Breast epithelium (tissue), 4 donors: ENCODE data around the gene LGI4. TPM values are rescaled to one million over a fixed set of nuclear protein-coding genes. Genes with fewer than 3 reads are reported as not detected.
A peak's percentile ranks its signal among the peaks of the same experiment; 100 is the strongest.

Source experiments
- DNase-seq, 2 donors: peaks; one replicate each; pipeline ENCODE4 v3.0.0-alpha.2; 2019; ENCODE audit warnings: low spot score in 2 of 2
- H3K27ac ChIP-seq, 2 donors: fragments of 200-600 bp; sonication (generic) in 1 of 2; one replicate each; pipeline ENCODE4 v1.5.1; 2016 to 2019; ENCODE audit warnings: mild to moderate bottlenecking in 1 of 2
- H3K27me3 ChIP-seq, 2 donors: fragments of 200-600 bp; sonication (generic) in 1 of 2; one replicate each; pipeline versions ENCODE4 v1.5.1 to v1.6.0; 2017 to 2019; ENCODE audit warnings: control low read depth in 1 of 2, mild to moderate bottlenecking in 1 of 2
- H3K36me3 ChIP-seq: fragments of 200-600 bp; one replicate; pipeline ENCODE4 v1.5.1; 2019
- H3K4me1 ChIP-seq, 2 donors: fragments of 200-600 bp; sonication (generic); one replicate each; pipeline ENCODE4 v1.5.1; 2016 to 2019; ENCODE audit warnings: control low read depth in 1 of 2
- H3K4me3 ChIP-seq, 3 donors: fragments of 200-600 bp; sonication (generic); 1 replicate in 2 of 3; 2 replicates in 1 of 3; pipeline ENCODE4 v1.5.1; 2016 to 2019; ENCODE audit warnings: mild to moderate bottlenecking in 3 of 3, moderate library complexity in 2 of 3
- H3K9me3 ChIP-seq, 2 donors: fragments of 200-600 bp; sonication (generic) in 1 of 2; one replicate each; pipeline ENCODE4 v1.5.1; 2016 to 2019; ENCODE audit warnings: control low read depth in 1 of 2
- POLR2A ChIP-seq: fragments of 450-650 bp; IDR thresholded peaks from one replicate; pipeline ENCODE4 v1.6.1; 2016; ENCODE audit warnings: antibody characterized with exemption, mild to moderate bottlenecking, moderate library complexity
- POLR2AphosphoS5 ChIP-seq, 3 donors: sonication (generic); formaldehyde crosslinking; IDR thresholded peaks; one replicate each; pipeline ENCODE4 v1.6.1; 2017; ENCODE audit warnings: antibody characterized with exemption in 3 of 3
- intact Hi-C: fragments of 100-400 bp; cut with DNase I; formaldehyde crosslinking; loops from one replicate; pipeline ENCODE4 v1.15.1; 2023; ENCODE audit warnings: low total_unique reads
- total RNA-seq, 3 donors: library from RNA; depleted of rRNA; stranded (reverse); fragments of >200 nt; gene quantifications; one replicate each; pipeline ENCODE4 v1.1.0, GENCODE V29; 2016
- TF ChIP-seq, protein P1 (sequence below), 3 donors: fragments of 450-650 bp; IDR thresholded peaks; one replicate each; pipeline ENCODE4 v1.5.1; 2016 to 2017; ENCODE audit warnings: antibody characterized with exemption in 3 of 3, mild to moderate bottlenecking in 3 of 3, moderate library complexity in 3 of 3

The LGI4 gene
- total RNA-seq, 3 donors from 2014 or later: 4.3 to 37.8 (median 5.3) TPM

DNA sequence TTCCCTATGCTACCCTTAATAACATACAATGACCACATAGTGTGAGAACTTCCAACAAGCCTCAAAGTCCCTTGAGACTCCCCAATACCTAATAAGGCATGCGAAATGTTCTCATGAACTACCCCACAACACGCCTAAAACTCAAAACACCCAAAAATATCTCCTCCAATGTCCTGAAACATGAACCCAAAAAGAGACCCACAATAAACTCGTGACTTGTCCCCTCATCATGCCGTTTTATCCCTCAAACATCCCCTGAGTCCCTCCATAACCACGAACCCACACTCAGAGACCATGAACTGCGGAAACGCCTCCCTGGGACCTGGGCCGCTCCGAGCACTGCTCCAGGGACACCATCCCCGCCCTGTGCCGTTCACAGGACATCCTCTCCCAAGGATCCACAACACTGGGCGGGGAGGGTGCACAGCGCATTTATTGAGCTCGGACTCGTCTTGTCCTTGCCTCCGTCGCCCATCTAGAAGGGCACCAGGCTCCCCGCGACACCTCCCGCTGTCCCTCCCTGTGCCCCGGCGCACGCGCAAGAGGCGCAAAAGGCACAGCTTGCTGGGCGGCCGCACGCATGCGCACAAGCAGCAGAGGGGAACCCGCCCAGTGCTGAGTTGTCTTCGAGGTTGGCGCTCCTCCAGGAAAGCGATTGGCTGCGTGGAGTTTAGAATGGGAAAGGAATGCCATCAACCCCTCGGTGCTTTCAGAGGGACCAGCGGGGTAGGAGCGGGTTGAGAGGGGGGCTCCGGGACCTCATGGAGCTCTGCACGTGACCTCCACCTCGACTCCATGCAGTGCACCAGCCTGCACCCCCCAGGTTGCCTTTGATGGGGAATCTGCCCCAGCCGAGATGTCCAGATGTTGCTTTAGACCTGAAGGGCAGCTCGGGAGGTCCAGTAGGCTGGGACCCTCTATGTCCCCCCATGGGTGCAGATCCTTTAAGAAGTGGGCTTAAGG is 10.5 kb downstream of the LGI4 start:
- no peaks in the 10 kb centered on the region for H3K27me3 ChIP-seq
- peak; percentile 88 to 94 for DNase-seq
- peak; percentile 86 for TF ChIP-seq POLR2A
- TF ChIP-seq, protein P1, sequence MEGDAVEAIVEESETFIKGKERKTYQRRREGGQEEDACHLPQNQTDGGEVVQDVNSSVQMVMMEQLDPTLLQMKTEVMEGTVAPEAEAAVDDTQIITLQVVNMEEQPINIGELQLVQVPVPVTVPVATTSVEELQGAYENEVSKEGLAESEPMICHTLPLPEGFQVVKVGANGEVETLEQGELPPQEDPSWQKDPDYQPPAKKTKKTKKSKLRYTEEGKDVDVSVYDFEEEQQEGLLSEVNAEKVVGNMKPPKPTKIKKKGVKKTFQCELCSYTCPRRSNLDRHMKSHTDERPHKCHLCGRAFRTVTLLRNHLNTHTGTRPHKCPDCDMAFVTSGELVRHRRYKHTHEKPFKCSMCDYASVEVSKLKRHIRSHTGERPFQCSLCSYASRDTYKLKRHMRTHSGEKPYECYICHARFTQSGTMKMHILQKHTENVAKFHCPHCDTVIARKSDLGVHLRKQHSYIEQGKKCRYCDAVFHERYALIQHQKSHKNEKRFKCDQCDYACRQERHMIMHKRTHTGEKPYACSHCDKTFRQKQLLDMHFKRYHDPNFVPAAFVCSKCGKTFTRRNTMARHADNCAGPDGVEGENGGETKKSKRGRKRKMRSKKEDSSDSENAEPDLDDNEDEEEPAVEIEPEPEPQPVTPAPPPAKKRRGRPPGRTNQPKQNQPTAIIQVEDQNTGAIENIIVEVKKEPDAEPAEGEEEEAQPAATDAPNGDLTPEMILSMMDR (IDR thresholded peaks at IDR 0.05): no peak
- TF ChIP-seq POLR2AphosphoS5 (IDR thresholded peaks at IDR 0.05): peak; percentile 75 to 80 (median 79)
- H3K27ac ChIP-seq: peak overlapping the region; percentile 86 to 97
- intact Hi-C loops: no loop called here
- no peaks in the 10 kb centered on the region for H3K36me3 ChIP-seq
- H3K4me3 ChIP-seq: peak overlapping the region; percentile 49 to 75 (median 55)
- no peaks in the 10 kb centered on the region for H3K9me3 ChIP-seq
- peaks cover 13 to 38% of the 10 kb centered on the region in 2 donors for H3K4me1 ChIP-seq

DNA sequence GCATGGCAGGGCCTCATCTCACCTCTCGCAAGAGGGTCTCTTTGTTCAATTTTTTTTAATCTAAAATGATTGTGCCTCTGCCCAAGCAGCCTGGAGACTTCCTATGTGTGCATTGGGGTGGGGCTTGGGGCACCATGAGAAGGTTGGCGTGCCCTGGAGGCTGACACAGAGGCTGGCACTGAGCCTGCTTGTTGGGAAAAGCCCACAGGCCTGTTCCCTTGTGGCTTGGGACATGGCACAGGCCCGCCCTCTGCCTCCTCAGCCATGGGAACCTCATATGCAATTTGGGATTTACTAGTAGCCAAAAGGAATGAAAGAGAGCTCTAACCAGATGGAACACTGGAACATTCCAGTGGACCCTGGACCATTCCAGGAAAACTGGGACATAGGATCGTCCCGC is 11.3 kb downstream of the LGI4 start:
- no peak for DNase-seq
- Histone ChIP-seq H3K4me3 (peak overlapping the region; percentile 49 to 75 (median 55)), H3K36me3 (no peaks in the 10 kb centered on the region), H3K27ac (peak overlapping the region; percentile 86 to 97), H3K27me3 (no peaks in the 10 kb centered on the region), H3K4me1 (peaks cover 13 to 38% of the 10 kb centered on the region in 2 donors), H3K9me3 (no peaks in the 10 kb centered on the region)
- TF ChIP-seq POLR2AphosphoS5 (IDR thresholded peaks at IDR 0.05): peak in 1 of 3 donors; percentile 33
- TF ChIP-seq POLR2A: no peak
- TF ChIP-seq, protein P1 (IDR thresholded peaks at IDR 0.05): no peak
- intact Hi-C loops: no loop called here

DNA sequence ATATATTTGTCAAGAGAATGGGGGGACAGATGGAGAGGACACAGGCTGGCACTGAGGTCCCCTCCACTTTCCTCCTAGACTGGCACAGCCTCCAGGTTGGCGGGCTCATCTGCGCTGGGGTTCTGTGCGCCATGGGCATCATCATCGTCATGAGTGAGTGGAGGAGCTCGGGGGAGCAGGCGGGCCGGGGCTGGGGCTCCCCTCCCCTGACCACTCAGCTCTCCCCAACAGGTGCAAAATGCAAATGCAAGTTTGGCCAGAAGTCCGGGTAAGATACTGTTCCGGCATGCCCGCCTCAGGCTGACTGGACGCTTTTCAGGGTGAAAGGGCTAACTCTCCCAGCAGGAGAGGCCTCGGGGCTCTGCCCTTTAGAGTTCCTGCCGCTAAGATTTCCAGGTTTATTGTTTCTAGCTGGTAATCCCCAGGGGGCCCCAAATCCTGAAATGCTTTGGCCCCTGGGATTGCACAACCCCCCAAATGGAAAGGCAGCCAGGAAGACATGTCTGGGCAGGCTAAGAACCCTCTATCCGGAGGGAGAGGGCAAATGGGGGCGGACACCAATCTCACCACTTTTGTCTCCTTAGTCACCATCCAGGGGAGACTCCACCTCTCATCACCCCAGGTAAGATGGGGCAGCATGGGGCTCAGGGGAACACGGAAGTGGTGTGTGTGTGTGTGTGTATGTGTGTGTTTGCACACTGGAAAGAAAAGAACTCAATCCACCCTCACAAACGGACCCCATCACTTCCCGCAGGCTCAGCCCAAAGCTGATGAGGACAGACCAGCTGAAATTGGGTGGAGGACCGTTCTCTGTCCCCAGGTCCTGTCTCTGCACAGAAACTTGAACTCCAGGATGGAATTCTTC is 11.9 kb downstream of the LGI4 start:
- H3K4me1 ChIP-seq: peaks cover 13 to 38% of the 10 kb centered on the region in 2 donors
- intact Hi-C loops: no loop called here
- H3K36me3 ChIP-seq: no peaks in the 10 kb centered on the region
- no peaks in the 10 kb centered on the region for H3K9me3 ChIP-seq
- DNase-seq: peak in 1 of 2 donors; percentile 64
- H3K27me3 ChIP-seq: no peaks in the 10 kb centered on the region
- TF ChIP-seq POLR2A (no peak), POLR2AphosphoS5 (IDR thresholded peaks at IDR 0.05) (no peak)
- TF ChIP-seq, protein P1 (IDR thresholded peaks at IDR 0.05): no peak
- peak overlapping the region in 1 of 3 donors; percentile 47 for H3K4me3 ChIP-seq
- peak overlapping the region; percentile 86 to 97 for H3K27ac ChIP-seq

DNA sequence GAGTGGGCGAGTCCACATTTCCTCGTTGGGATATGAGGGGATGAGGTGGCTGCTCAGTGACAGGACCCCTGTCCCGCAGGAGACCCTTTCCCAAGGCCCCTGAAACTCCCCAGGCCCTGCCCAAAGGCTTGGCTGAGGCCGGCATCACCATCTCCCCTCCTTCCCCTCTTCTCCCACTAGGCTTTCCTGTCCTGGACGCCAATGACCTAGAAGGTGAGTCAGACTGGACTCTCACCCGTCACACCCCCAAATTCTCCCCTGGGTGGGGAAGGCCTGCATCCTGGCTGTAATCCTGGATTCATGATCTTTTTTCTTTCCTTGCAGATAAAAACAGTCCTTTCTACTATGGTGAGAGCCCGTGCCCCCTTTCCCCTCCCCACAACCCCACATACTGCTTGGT is 14.0 kb downstream of the LGI4 start:
- H3K9me3 ChIP-seq: no peaks in the 10 kb centered on the region
- H3K4me1 ChIP-seq: peaks cover 8 to 38% of the 10 kb centered on the region in 2 donors
- H3K27me3 ChIP-seq: no peaks in the 10 kb centered on the region
- TF ChIP-seq, protein P1 (IDR thresholded peaks at IDR 0.05): no peak
- TF ChIP-seq POLR2A (no peak), POLR2AphosphoS5 (IDR thresholded peaks at IDR 0.05) (no peak)
- H3K4me3 ChIP-seq: peak overlapping the region in 1 of 3 donors; percentile 31
- no peak for DNase-seq
- intact Hi-C loops: no loop called here
- no peaks in the 10 kb centered on the region for H3K36me3 ChIP-seq
- peak overlapping the region; percentile 86 to 90 for H3K27ac ChIP-seq
